Uterus (tissue), 2 donors: ENCODE results near the gene COL23A1.

Experiments used
- POLR2A ChIP-seq, 2 donors: fragments of 450-650 bp; IDR thresholded peaks; one replicate each; pipeline ENCODE4 v1.6.1; 2016; ENCODE audit warnings: antibody characterized with exemption in 2 of 2, mild to moderate bottlenecking in 1 of 2, moderate library complexity in 1 of 2
- TF ChIP-seq, protein P1 (sequence below), 4 experiments: fragments of 200-600 bp in 2 of 4; fragments of 450-650 bp in 2 of 4; sonication (generic) in 2 of 4; IDR thresholded peaks; one replicate each; pipeline ENCODE4 v1.5.1; 2016 to 2019; ENCODE audit warnings: antibody characterized with exemption in 4 of 4, mild to moderate bottlenecking in 2 of 4, moderate library complexity in 1 of 4

DNA sequence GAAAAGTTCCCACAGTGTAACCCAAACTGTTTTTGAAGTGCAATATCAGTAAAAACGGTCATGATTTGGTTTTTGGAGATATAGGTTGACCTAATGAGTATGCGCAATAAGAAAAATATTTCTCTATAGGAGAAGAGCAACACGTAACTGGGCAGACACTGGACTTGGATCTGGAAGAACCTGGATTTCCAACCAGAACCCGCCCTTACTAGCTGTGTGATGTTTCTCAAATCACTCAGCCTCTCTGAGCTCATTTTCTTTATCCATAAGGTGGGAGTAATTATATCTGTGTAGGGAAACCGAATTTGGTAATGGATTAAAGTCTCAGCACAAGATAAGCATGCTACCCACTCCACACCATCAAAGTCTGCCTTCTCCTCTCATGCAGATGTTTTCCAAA, 169.1 kb downstream of the COL23A1 start:
- TF ChIP-seq, protein P1, sequence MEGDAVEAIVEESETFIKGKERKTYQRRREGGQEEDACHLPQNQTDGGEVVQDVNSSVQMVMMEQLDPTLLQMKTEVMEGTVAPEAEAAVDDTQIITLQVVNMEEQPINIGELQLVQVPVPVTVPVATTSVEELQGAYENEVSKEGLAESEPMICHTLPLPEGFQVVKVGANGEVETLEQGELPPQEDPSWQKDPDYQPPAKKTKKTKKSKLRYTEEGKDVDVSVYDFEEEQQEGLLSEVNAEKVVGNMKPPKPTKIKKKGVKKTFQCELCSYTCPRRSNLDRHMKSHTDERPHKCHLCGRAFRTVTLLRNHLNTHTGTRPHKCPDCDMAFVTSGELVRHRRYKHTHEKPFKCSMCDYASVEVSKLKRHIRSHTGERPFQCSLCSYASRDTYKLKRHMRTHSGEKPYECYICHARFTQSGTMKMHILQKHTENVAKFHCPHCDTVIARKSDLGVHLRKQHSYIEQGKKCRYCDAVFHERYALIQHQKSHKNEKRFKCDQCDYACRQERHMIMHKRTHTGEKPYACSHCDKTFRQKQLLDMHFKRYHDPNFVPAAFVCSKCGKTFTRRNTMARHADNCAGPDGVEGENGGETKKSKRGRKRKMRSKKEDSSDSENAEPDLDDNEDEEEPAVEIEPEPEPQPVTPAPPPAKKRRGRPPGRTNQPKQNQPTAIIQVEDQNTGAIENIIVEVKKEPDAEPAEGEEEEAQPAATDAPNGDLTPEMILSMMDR (IDR thresholded peaks at IDR 0.05): no peak
- TF ChIP-seq POLR2A (IDR thresholded peaks at IDR 0.05): no peak
